IPS-11a (cell line): Measurements from ENCODE around the gene MESP2.

ENCODE experiments used
- H3K4me3 ChIP-seq: one replicate; pipeline ENCODE4 v1.5.1; 2013; ENCODE audit warnings: low read depth, low read length, control low read depth

Gene MESP2

GRCh38 chr15:89799011-89799911 is 23.1 kb downstream of the MESP2 start:
- H3K4me3 ChIP-seq: no peak overlapping the region

GRCh38 chr15:89799918-89800498 is 23.9 kb downstream of the MESP2 start:
- no peak overlapping the region for H3K4me3 ChIP-seq

- no peak overlapping the region for H3K4me3 ChIP-seq
Observed at GRCh38 chr15:89801471-89802195, 25.5 kb downstream of the MESP2 start.

GRCh38 chr15:89802231-89802928 is 26.2 kb downstream of the MESP2 start:
- no peak overlapping the region for H3K4me3 ChIP-seq

GRCh38 chr15:89802986-89803824 is 27.1 kb downstream of the MESP2 start:
- H3K4me3 ChIP-seq: no peak overlapping the region

- H3K4me3 ChIP-seq: no peak overlapping the region
Observed at GRCh38 chr15:89803941-89804800, 28.0 kb downstream of the MESP2 start.

- H3K4me3 ChIP-seq: no peak overlapping the region
Observed at GRCh38 chr15:89805241-89806209, 29.4 kb downstream of the MESP2 start.

- H3K4me3 ChIP-seq: no peak overlapping the region
Observed at GRCh38 chr15:89806210-89806558, 30.1 kb downstream of the MESP2 start.

GRCh38 chr15:89806559-89807550 is 30.7 kb downstream of the MESP2 start:
- H3K4me3 ChIP-seq: no peak overlapping the region

- no peak overlapping the region for H3K4me3 ChIP-seq
Observed at GRCh38 chr15:89807689-89808088, 31.6 kb downstream of the MESP2 start.

GRCh38 chr15:89808160-89808870 is 32.2 kb downstream of the MESP2 start:
- no peak overlapping the region for H3K4me3 ChIP-seq

GRCh38 chr15:89809093-89809786 is 33.1 kb downstream of the MESP2 start:
- H3K4me3 ChIP-seq: no peak overlapping the region

GRCh38 chr15:89809787-89810148 is 33.6 kb downstream of the MESP2 start:
- H3K4me3 ChIP-seq: no peak overlapping the region

- no peak overlapping the region for H3K4me3 ChIP-seq
Observed at GRCh38 chr15:89810837-89811236, 34.7 kb downstream of the MESP2 start.

- H3K4me3 ChIP-seq: no peak overlapping the region
Observed at GRCh38 chr15:89812011-89812846, 36.1 kb downstream of the MESP2 start.
